GM23338 (cell line): ENCODE measurements around the gene CUEDC2. TPM values are rescaled to one million over a fixed set of nuclear protein-coding genes. Genes with fewer than 3 reads are reported as not detected.

Experiments
- ATAC-seq: fragments of 200-7000 bp; cut with Tn5 transposase; 3 replicates; pipeline ENCODE4 v1.9.1; 2020
- DNase-seq: peaks from one replicate; pipeline ENCODE4 v3.0.0-alpha.2; 2015; ENCODE audit warnings: low spot score
- H2AFZ ChIP-seq: fragments of 200-600 bp; sonication (generic); 2 replicates; pipeline ENCODE4 v1.8.0; 2016; ENCODE audit warnings: antibody characterized with exemption, mild to moderate bottlenecking, moderate library complexity
- H3F3A ChIP-seq: fragments of 200-600 bp; sonication (generic); replicated peaks from 2 replicates; pipeline ENCODE4 v1.8.0; 2017; ENCODE audit warnings: antibody characterized with exemption, mixed run types, low read depth
- H3K27ac ChIP-seq: fragments of 200-600 bp; sonication (generic); 2 replicates; pipeline ENCODE4 v1.6.1; 2016; ENCODE audit warnings: low read depth
- H3K27me3 ChIP-seq: fragments of 200-600 bp; sonication (generic); 2 replicates; pipeline ENCODE4 v1.8.0; 2016; ENCODE audit warnings: mild to moderate bottlenecking, mixed run types, moderate library complexity; ENCODE audit not compliant: insufficient read depth
- H3K36me3 ChIP-seq: fragments of 200-600 bp; sonication (generic); 2 replicates; pipeline ENCODE4 v1.8.0; 2016; ENCODE audit warnings: mild to moderate bottlenecking; ENCODE audit not compliant: insufficient read depth
- H3K4me1 ChIP-seq: fragments of 200-600 bp; sonication (generic); 2 replicates; pipeline ENCODE4 v1.8.0; 2016; ENCODE audit warnings: mild to moderate bottlenecking, moderate library complexity; ENCODE audit not compliant: insufficient read depth
- H3K4me2 ChIP-seq: fragments of 200-600 bp; sonication (generic); 2 replicates; pipeline ENCODE4 v1.7.1; 2017; ENCODE audit warnings: mixed run types
- H3K4me3 ChIP-seq: fragments of 200-600 bp; sonication (generic); 2 replicates; pipeline ENCODE4 v1.6.1; 2016; ENCODE audit warnings: mixed run types
- H3K79me2 ChIP-seq: fragments of 200-600 bp; sonication (generic); replicated peaks from 2 replicates; pipeline ENCODE4 v1.8.0; 2017; ENCODE audit warnings: mild to moderate bottlenecking; ENCODE audit not compliant: insufficient read depth
- H3K9me2 ChIP-seq: fragments of 200-600 bp; sonication (generic); 2 replicates; pipeline ENCODE4 v1.8.0; 2017; ENCODE audit not compliant: insufficient read depth
- H4K20me1 ChIP-seq: fragments of 200-600 bp; sonication (generic); replicated peaks from 2 replicates; pipeline ENCODE4 v1.8.0; 2017; ENCODE audit warnings: mild to moderate bottlenecking; ENCODE audit not compliant: insufficient read depth
- H3K27ac Mint-ChIP-seq: 2 replicates; pipeline ENCODE4 v1.8.0; 2020; ENCODE audit warnings: inconsistent platforms, mild to moderate bottlenecking, moderate library complexity, mixed read lengths
- H3K27me3 Mint-ChIP-seq: 3 replicates; pipeline ENCODE4 v1.8.0; 2022; ENCODE audit warnings: low read depth, mild to moderate bottlenecking, moderate library complexity, mixed read lengths, inconsistent platforms; ENCODE audit not compliant: insufficient read depth, poor library complexity
- H3K36me3 Mint-ChIP-seq: 3 replicates; pipeline ENCODE4 v1.8.0; 2021; ENCODE audit warnings: low read depth, mild to moderate bottlenecking, inconsistent platforms, moderate library complexity, mixed read lengths
- H3K4me1 Mint-ChIP-seq: 3 replicates; pipeline ENCODE4 v1.8.0; 2020; ENCODE audit warnings: mild to moderate bottlenecking, inconsistent platforms, mixed read lengths
- H3K4me3 Mint-ChIP-seq: 3 replicates; pipeline ENCODE4 v1.8.0; 2021; ENCODE audit warnings: moderate library complexity, mild to moderate bottlenecking, inconsistent platforms, mixed read lengths
- H3K9me3 Mint-ChIP-seq: 3 replicates; pipeline ENCODE4 v1.8.0; 2020; ENCODE audit warnings: moderate library complexity, mild to moderate bottlenecking, inconsistent platforms, mixed read lengths
- CTCF ChIP-seq, 2 experiments: fragments of 200-600 bp in 1 of 2; sonication (generic) in 1 of 2; conservative IDR thresholded peaks; 2 replicates each; pipeline versions ENCODE4 v1.5.1 to v1.6.1; 2016 to 2017; ENCODE audit warnings: antibody characterized with exemption in 2 of 2, low read depth in 2 of 2, mild to moderate bottlenecking in 2 of 2, moderate library complexity in 1 of 2
- EZH2 ChIP-seq: fragments of 200-600 bp; sonication (generic); IDR thresholded peaks from one replicate; pipeline ENCODE4 v1.8.0; 2017; ENCODE audit warnings: antibody characterized with exemption, mild to moderate bottlenecking, low read depth; ENCODE audit not compliant: unreplicated experiment
- EZH2phosphoT487 ChIP-seq: fragments of 200-600 bp; sonication (generic); IDR thresholded peaks from one replicate; pipeline ENCODE4 v1.8.1; 2018; ENCODE audit warnings: antibody characterized with exemption; ENCODE audit not compliant: unreplicated experiment
- JUNB ChIP-seq: IDR thresholded peaks from one replicate; pipeline ENCODE4 v1.6.1; 2016; ENCODE audit warnings: antibody characterized with exemption; ENCODE audit not compliant: unreplicated experiment
- NANOG ChIP-seq: IDR thresholded peaks from 2 replicates; pipeline ENCODE4 v1.6.1; 2016; ENCODE audit warnings: antibody characterized with exemption, borderline replicate concordance
- POLR2AphosphoS5 ChIP-seq: IDR thresholded peaks from 2 replicates; pipeline ENCODE4 v1.6.1; 2016; ENCODE audit warnings: antibody characterized with exemption, low read depth
- STAT1 ChIP-seq: IDR thresholded peaks from one replicate; pipeline ENCODE4 v1.6.1; 2016; ENCODE audit warnings: antibody characterized with exemption; ENCODE audit not compliant: unreplicated experiment
- ZNF114 ChIP-seq: fragments of 250-450 bp; sonication (Bioruptor Pico); IDR thresholded peaks from 2 replicates; pipeline ENCODE4 v1.5.0; 2020; ENCODE audit warnings: mild to moderate bottlenecking, moderate library complexity
- ZNF462 ChIP-seq: fragments of 250-450 bp; sonication (Bioruptor Pico); IDR thresholded peaks from 2 replicates; pipeline ENCODE4 v1.5.0; 2020; ENCODE audit warnings: mild to moderate bottlenecking, moderate library complexity
- polyA plus RNA-seq: library from polyadenylated mRNA; unstranded; fragments of >200 nt; fragmentation: Nextera tagmentation; extraction: Ambion mirVana; gene quantifications from 2 replicates; pipeline ENCODE4 v1.2.1, GENCODE V29; 2016
- total RNA-seq: library from RNA; depleted of rRNA; stranded (reverse); fragments of >200 nt; shearing (Covaris generic); gene quantifications from 2 replicates; pipeline ENCODE4 v1.2.3, GENCODE V29; 2014

Gene CUEDC2
- total and polyA plus RNA-seq, 2 experiments from 2014 or later = 39.2 to 47.3 TPM

GRCh38 chr10:102465466-102465865 is 33.1 kb upstream of the CUEDC2 start:
- Mint-ChIP-seq H3K9me3 (no peaks in the 10 kb centered on the region), H3K4me3 (no peak overlapping the region), H3K27me3 (peaks cover 16% of the 10 kb centered on the region), H3K36me3 (peaks cover 6% of the 10 kb centered on the region), H3K27ac (no peak overlapping the region), H3K4me1 (peaks cover 28% of the 10 kb centered on the region)
- no peaks in the 10 kb centered on the region for H3K36me3 ChIP-seq
- H3K79me2 ChIP-seq = peaks cover 23% of the 10 kb centered on the region; the same call in 1 of the 2 replicates
- TF ChIP-seq ZNF114 (CRISPR knock-in tag) (no peak), CTCF (conservative IDR thresholded peaks at IDR 0.05; ENCODE audit: low read depth in 2 of 2) (no peak), STAT1 (no peak), EZH2phosphoT487 (no peak), ZNF462 (CRISPR knock-in tag) (no peak), JUNB (no peak), EZH2 (no peak), POLR2AphosphoS5 (no peak), NANOG (no peak)
- no peaks in the 10 kb centered on the region for H3K9me2 ChIP-seq
- ATAC-seq (no peak), DNase-seq (no peak)
- peaks cover 27% of the 10 kb centered on the region for H3K4me1 ChIP-seq
- H3F3A ChIP-seq = 0 out of 2 replicates have a peak, but pooled peaks cover 12% of the 10 kb centered on the region
- H3K27ac ChIP-seq = no peak overlapping the region
- H4K20me1 ChIP-seq = no peaks in the 10 kb centered on the region; the same call in 1 of the 2 replicates
- H2AFZ ChIP-seq = no peak overlapping the region
- peaks cover 5% of the 10 kb centered on the region; the same call in 1 of the 2 replicates for H3K27me3 ChIP-seq
- no peak overlapping the region for H3K4me3 ChIP-seq
- H3K4me2 ChIP-seq = no peak overlapping the region
